Measurements from ENCODE around the gene ZNF398. TPM values are rescaled to one million over a fixed set of nuclear protein-coding genes. Genes with fewer than 3 reads are reported as not detected.

ZNF398 gene
- total RNA-seq, 1 experiment from 2014 or later: 62.1 TPM

DNA sequence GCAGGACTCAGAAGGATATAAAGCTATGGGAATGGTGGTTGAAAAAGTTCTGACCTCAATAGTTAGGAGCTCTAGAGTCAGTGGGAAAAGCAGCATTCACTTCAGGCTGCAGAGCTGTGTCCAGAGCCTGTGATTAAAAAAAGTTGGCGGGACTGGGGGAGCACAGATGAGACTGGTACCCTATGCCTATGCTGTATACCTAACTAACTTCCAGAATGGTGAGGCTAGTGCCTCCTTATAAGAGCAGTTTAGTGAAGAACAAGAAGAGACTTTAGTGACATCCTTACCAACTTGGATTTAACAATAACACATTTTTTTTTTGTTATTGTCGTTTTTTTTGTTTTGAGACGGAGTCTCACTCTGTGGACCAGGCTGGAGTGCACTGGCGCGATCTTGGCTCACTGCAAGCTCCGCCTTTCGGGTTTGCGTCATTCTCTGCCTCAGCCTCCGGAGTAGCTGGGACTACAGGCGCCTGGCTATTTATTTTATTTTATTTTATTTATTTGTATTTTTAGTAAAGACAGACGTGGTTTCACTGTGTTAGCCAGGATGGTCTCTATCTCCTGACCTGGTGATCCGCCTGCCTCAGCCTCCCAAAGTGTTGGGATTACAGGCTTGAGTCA, 41.5 kb downstream of the ZNF398 start:
- Mint-ChIP-seq H3K36me3 (ENCODE audit: insufficient read depth in 1 of 3, low read depth in 3 of 3) (no peaks in the 10 kb centered on the region), H3K4me1 (no peaks in the 10 kb centered on the region), H3K9me3 (no peaks in the 10 kb centered on the region; a peak in 2 of 5 replicates), H3K27me3 (ENCODE audit: low read depth) (no peaks in the 10 kb centered on the region), H3K27ac (no peak overlapping the region), H3K4me3 (no peak overlapping the region)
- TF ChIP-seq, protein P1, sequence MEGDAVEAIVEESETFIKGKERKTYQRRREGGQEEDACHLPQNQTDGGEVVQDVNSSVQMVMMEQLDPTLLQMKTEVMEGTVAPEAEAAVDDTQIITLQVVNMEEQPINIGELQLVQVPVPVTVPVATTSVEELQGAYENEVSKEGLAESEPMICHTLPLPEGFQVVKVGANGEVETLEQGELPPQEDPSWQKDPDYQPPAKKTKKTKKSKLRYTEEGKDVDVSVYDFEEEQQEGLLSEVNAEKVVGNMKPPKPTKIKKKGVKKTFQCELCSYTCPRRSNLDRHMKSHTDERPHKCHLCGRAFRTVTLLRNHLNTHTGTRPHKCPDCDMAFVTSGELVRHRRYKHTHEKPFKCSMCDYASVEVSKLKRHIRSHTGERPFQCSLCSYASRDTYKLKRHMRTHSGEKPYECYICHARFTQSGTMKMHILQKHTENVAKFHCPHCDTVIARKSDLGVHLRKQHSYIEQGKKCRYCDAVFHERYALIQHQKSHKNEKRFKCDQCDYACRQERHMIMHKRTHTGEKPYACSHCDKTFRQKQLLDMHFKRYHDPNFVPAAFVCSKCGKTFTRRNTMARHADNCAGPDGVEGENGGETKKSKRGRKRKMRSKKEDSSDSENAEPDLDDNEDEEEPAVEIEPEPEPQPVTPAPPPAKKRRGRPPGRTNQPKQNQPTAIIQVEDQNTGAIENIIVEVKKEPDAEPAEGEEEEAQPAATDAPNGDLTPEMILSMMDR (conservative IDR thresholded peaks at IDR 0.05): no peak
- no peaks in the 10 kb centered on the region for H4K20me1 ChIP-seq (ENCODE audit: control insufficient read depth, insufficient read depth, insufficient read length)
- H3K79me2 ChIP-seq (ENCODE audit: insufficient read depth, low read length): no peaks in the 10 kb centered on the region
- no peak overlapping the region for H3K14ac ChIP-seq (ENCODE audit: insufficient read depth, low read length)
- no peak overlapping the region for H3K4ac ChIP-seq (ENCODE audit: low read depth, low read length)
- H2BK15ac ChIP-seq (ENCODE audit: low read depth, low read length): no peak overlapping the region
- no peak overlapping the region for H2BK20ac ChIP-seq (ENCODE audit: low read depth, low read length, poor library complexity, severe bottlenecking)
- H2AFZ ChIP-seq (ENCODE audit: low read length): no peak overlapping the region
- H3K27me3 ChIP-seq (ENCODE audit: insufficient read depth, low read length): no peaks in the 10 kb centered on the region
- no CpG with 5 or more reads among the region's 12 CpGs for WGBS (ENCODE audit: extremely low coverage, insufficient read length, low lambda C conversion rate)
- H3K23ac ChIP-seq (ENCODE audit: insufficient read length, low read depth, low read length): no peak overlapping the region
- H3K4me2 ChIP-seq (ENCODE audit: insufficient read depth, insufficient read length, low read length): no peak overlapping the region
- H2BK120ac ChIP-seq (ENCODE audit: low read depth, low read length, poor library complexity, severe bottlenecking): no peak overlapping the region
- H3K56ac ChIP-seq (ENCODE audit: insufficient read length, low read depth, low read length): no peak overlapping the region
- H3K18ac ChIP-seq (ENCODE audit: insufficient read length, low read depth, low read length): no peak overlapping the region
- no peaks in the 10 kb centered on the region for H3K4me1 ChIP-seq (ENCODE audit: insufficient read depth, low read length)
- no peak for DNase-seq
- no peak overlapping the region for H3T11ph ChIP-seq (ENCODE audit: low read length)
- H2BK5ac ChIP-seq (ENCODE audit: insufficient read length, low read length): no peak overlapping the region
- no peak overlapping the region for H3K27ac ChIP-seq (ENCODE audit: insufficient read length, low read depth, low read length)
- H3K79me1 ChIP-seq (ENCODE audit: insufficient read depth, low read depth, low read length, poor library complexity, severe bottlenecking): no peaks in the 10 kb centered on the region
- H2AK5ac ChIP-seq (ENCODE audit: insufficient read length, low read length): no peak overlapping the region
- H3K9ac ChIP-seq (ENCODE audit: extremely low read depth, insufficient read length, low read length): no peak overlapping the region
- H4K5ac ChIP-seq (ENCODE audit: insufficient read length, low read depth, low read length): no peak overlapping the region
- no peak overlapping the region for H2BK12ac ChIP-seq (ENCODE audit: insufficient read length, low read depth, low read length)
- H4K91ac ChIP-seq (ENCODE audit: insufficient read length, low read depth, low read length): no peak overlapping the region
- no peaks in the 10 kb centered on the region for H3K9me3 ChIP-seq (ENCODE audit: control insufficient read depth, low read depth, low read length)
- no peaks in the 10 kb centered on the region for H3K23me2 ChIP-seq (ENCODE audit: insufficient read length, low read depth, low read length, poor library complexity, severe bottlenecking)
- no peak overlapping the region for H4K8ac ChIP-seq (replicated peaks; ENCODE audit: insufficient read length, low read depth, low read length)

Measured in H9 (cell line).